ENCODE measurements around the gene SPHK1.

Gene SPHK1

DNA sequence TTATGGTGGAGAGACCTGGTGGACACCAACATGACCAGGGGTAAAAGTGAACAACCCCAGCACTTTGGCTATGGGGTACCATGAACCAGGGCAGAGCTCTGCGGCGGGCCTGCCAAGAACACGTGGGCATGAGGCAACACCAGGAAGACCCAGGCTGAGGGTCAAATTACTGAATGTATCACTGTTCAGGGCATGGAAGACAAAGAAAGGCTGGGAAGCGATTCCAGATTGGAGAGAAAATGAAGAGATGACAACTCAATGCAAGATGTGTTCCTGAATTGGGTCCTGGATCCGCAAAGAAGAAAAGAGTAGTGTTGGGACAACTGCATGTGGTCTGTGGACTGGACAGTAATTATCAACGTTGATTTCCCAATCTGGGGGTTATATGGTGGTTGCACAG, 19.8 kb downstream of the SPHK1 start:
- no peak for TF ChIP-seq ZNF8 (CRISPR knock-in tag; IDR thresholded peaks at IDR 0.05)
- TF ChIP-seq, protein P1, sequence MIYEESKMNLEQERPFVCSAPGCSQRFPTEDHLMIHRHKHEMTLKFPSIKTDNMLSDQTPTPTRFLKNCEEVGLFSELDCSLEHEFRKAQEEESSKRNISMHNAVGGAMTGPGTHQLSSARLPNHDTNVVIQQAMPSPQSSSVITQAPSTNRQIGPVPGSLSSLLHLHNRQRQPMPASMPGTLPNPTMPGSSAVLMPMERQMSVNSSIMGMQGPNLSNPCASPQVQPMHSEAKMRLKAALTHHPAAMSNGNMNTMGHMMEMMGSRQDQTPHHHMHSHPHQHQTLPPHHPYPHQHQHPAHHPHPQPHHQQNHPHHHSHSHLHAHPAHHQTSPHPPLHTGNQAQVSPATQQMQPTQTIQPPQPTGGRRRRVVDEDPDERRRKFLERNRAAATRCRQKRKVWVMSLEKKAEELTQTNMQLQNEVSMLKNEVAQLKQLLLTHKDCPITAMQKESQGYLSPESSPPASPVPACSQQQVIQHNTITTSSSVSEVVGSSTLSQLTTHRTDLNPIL (CRISPR knock-in tag; IDR thresholded peaks at IDR 0.05; ENCODE audit: low read depth): no peak
- TF ChIP-seq GLIS3 (CRISPR knock-in tag; IDR thresholded peaks at IDR 0.05): no peak
- TF ChIP-seq TCF4 (CRISPR knock-in tag; IDR thresholded peaks at IDR 0.05; ENCODE audit: borderline replicate concordance): no peak
- TF ChIP-seq RARB (CRISPR knock-in tag; IDR thresholded peaks at IDR 0.05): no peak
- no peak for TF ChIP-seq ZNF565 (CRISPR knock-in tag; conservative IDR thresholded peaks at IDR 0.05; ENCODE audit: low read depth)
- TF ChIP-seq ESRRG (CRISPR knock-in tag; IDR thresholded peaks at IDR 0.05): no peak
- TF ChIP-seq, protein P2, sequence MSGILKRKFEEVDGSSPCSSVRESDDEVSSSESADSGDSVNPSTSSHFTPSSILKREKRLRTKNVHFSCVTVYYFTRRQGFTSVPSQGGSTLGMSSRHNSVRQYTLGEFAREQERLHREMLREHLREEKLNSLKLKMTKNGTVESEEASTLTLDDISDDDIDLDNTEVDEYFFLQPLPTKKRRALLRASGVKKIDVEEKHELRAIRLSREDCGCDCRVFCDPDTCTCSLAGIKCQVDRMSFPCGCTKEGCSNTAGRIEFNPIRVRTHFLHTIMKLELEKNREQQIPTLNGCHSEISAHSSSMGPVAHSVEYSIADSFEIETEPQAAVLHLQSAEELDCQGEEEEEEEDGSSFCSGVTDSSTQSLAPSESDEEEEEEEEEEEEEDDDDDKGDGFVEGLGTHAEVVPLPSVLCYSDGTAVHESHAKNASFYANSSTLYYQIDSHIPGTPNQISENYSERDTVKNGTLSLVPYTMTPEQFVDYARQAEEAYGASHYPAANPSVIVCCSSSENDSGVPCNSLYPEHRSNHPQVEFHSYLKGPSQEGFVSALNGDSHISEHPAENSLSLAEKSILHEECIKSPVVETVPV (CRISPR knock-in tag; IDR thresholded peaks at IDR 0.05): no peak
- no peak for TF ChIP-seq ZFP30 (CRISPR knock-in tag; IDR thresholded peaks at IDR 0.05)
- TF ChIP-seq PPARA (CRISPR knock-in tag; IDR thresholded peaks at IDR 0.05; ENCODE audit: borderline replicate concordance): no peak
- no peak for TF ChIP-seq ZFP3 (CRISPR knock-in tag; IDR thresholded peaks at IDR 0.05)
- no peak for TF ChIP-seq BACH2 (CRISPR knock-in tag; IDR thresholded peaks at IDR 0.05; ENCODE audit: borderline replicate concordance)
- no peak for TF ChIP-seq TOX (CRISPR knock-in tag; IDR thresholded peaks at IDR 0.05; ENCODE audit: borderline replicate concordance)
- no peak for TF ChIP-seq SNAI2 (CRISPR knock-in tag; IDR thresholded peaks at IDR 0.05)
- no peak for ATAC-seq

DNA sequence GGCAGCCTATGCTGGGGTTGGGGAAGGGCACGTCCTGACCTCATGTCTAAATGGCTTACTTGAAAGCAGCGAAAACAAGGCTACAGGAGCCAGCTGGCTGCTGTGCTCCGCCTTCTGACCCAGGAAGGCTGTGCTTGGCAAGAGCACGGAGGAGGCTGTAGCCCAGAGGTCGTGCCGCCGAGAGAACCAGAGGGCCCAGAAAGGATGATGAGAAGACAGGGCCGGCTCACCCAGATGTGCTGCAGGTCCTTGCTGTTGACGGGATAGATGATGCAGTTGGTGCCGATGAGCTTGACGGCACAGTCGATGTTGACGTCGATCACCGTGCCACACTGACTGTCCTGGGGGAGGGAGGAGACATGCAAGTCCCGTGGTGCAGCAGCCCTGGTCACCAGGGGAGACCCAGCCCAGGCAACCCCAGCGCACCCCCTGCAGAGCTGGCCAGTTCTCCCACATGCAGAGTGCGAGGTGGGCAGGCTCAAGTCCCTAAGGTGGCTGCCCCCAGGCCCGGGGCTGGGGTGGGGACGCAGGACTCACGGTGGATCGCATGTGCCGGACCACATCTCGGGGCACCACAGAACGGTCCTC, 20.7 kb downstream of the SPHK1 start:
- ATAC-seq: no peak
- TF ChIP-seq, protein P2 (CRISPR knock-in tag; IDR thresholded peaks at IDR 0.05): no peak
- TF ChIP-seq OSR1 (CRISPR knock-in tag; IDR thresholded peaks at IDR 0.05): no peak

DNA sequence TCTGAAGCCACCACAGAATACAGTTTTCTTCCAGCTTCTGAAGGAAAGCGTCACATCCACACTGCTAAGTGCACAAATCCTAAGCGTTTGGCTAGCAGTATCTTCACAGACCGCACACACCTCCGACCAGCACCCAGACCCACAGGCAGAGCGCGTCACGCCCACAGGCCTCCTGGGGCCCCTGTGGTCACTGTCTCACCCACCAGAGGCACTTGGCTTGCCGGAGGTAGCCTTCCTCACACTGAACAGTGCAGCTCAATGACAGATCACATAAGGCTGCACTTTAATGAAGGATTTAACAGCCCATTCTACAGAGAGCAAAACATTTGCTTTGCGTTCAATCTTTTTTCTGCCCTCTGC, 21.2 kb downstream of the SPHK1 start:
- no peak for ATAC-seq
- TF ChIP-seq, protein P2 (CRISPR knock-in tag; IDR thresholded peaks at IDR 0.05): no peak
- no peak for TF ChIP-seq ESRRG (CRISPR knock-in tag; IDR thresholded peaks at IDR 0.05)
- TF ChIP-seq OSR1 (CRISPR knock-in tag; IDR thresholded peaks at IDR 0.05): no peak
- no peak for TF ChIP-seq SNAI2 (CRISPR knock-in tag; IDR thresholded peaks at IDR 0.05)
- TF ChIP-seq ZFP30 (CRISPR knock-in tag; IDR thresholded peaks at IDR 0.05): no peak
- no peak for TF ChIP-seq BACH2 (CRISPR knock-in tag; IDR thresholded peaks at IDR 0.05; ENCODE audit: borderline replicate concordance)
- TF ChIP-seq ARNTL (CRISPR knock-in tag; IDR thresholded peaks at IDR 0.05; ENCODE audit: borderline replicate concordance, low read depth): no peak
- TF ChIP-seq GLIS3 (CRISPR knock-in tag; IDR thresholded peaks at IDR 0.05): no peak

DNA sequence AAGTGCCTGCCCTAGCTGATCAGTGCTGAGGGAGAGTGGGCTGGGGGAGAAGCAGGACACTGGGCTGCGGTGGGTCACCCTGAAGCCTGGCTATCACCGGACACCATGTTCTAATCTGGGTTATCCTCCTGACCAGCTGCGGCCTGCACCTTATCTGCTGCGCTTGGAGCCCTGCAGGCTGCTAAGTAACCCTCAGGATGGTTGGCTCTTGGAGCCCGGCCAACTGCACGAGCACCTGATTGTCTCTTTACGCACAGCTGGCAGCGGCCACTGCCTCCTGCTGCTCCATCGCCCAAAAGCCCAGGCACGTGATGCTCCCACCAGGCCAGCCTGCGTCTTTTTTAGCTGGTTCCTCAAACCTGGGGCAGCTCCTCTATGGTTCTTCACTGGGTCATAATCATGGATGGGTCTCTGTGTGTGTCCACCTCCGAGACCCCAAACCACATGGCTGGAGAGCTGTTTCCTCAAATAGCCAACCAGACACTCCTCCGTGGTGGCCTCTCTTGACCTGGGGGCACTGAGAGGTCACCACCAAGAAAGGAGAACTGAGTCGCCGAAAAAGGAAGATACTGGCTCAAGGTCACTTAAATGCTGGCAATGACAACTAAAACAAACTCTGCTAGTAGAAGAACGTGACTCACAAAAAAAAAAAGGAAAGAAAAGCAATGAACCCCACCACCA, 21.7 kb downstream of the SPHK1 start:
- no peak for TF ChIP-seq ZNF565 (CRISPR knock-in tag; conservative IDR thresholded peaks at IDR 0.05; ENCODE audit: low read depth)
- peak; percentile 69; the same call in 1 of the 2 replicates for TF ChIP-seq TCF4 (CRISPR knock-in tag; IDR thresholded peaks at IDR 0.05; ENCODE audit: borderline replicate concordance)
- peak; percentile 25; the same call in 1 of the 3 replicates for ATAC-seq

DNA sequence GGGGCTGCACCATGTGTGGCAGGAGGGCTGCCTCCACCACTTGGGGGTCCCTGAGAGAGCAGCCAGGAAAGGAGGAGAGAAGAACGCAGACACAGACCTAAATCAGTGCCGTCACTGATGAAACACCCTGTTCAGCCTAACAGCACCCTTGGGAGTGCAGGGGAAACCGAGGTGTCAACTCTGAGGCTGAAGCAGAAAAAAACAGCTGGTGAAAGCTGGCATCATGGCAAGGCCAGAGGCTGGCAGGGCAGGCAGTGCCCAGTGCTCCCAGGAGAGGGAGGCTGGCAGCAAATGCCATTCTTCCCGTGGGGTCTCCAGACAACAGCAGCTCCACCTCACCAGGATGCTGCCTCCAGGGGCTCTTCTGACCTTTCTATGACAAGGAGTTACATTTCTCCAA, 23.1 kb downstream of the SPHK1 start:
- ATAC-seq: no peak
- TF ChIP-seq, protein P2 (CRISPR knock-in tag; IDR thresholded peaks at IDR 0.05): no peak
- no peak for TF ChIP-seq ZNF8 (CRISPR knock-in tag; IDR thresholded peaks at IDR 0.05)
- TF ChIP-seq GLIS3 (CRISPR knock-in tag; IDR thresholded peaks at IDR 0.05): no peak
- TF ChIP-seq, protein P3, sequence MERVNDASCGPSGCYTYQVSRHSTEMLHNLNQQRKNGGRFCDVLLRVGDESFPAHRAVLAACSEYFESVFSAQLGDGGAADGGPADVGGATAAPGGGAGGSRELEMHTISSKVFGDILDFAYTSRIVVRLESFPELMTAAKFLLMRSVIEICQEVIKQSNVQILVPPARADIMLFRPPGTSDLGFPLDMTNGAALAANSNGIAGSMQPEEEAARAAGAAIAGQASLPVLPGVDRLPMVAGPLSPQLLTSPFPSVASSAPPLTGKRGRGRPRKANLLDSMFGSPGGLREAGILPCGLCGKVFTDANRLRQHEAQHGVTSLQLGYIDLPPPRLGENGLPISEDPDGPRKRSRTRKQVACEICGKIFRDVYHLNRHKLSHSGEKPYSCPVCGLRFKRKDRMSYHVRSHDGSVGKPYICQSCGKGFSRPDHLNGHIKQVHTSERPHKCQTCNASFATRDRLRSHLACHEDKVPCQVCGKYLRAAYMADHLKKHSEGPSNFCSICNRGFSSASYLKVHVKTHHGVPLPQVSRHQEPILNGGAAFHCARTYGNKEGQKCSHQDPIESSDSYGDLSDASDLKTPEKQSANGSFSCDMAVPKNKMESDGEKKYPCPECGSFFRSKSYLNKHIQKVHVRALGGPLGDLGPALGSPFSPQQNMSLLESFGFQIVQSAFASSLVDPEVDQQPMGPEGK (CRISPR knock-in tag; IDR thresholded peaks at IDR 0.05; ENCODE audit: borderline replicate concordance): no peak

Data from SK-N-SH treated with all-trans-retinoic acid at 6 μM for 48 hours (cell line).